Measurements from ENCODE around the gene TMEM11. TPM values are rescaled to one million over a fixed set of nuclear protein-coding genes. Genes with fewer than 3 reads are reported as not detected.

The TMEM11 gene
- total and polyA plus RNA-seq, 2 of the 8 experiments (the other 6 are each of a cell fraction or from before 2014, with no cell fraction given) = 33.3 to 90.4 TPM

DNA sequence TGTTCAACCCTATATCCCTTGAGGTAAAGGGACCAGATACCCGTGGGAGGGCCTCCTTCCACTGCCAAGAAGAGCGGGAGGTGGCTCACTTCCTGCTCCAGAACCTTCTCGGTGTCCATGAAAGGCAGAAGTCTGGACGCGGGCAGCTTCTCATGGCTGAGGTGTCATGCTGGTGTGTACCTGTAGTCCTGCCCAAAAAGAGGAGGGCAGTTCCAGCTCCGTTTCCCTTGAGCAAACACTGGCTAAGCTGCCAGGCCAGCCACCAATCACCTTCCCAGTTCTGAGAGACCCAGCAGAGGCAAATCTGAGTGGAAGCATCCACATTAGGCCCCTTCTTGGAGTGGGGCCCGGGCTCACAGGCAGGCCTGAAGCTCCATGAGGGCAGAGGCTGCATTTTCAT lies 5.6 kb downstream of the TMEM11 start (continued):
- TF ChIP-seq, protein P1, sequence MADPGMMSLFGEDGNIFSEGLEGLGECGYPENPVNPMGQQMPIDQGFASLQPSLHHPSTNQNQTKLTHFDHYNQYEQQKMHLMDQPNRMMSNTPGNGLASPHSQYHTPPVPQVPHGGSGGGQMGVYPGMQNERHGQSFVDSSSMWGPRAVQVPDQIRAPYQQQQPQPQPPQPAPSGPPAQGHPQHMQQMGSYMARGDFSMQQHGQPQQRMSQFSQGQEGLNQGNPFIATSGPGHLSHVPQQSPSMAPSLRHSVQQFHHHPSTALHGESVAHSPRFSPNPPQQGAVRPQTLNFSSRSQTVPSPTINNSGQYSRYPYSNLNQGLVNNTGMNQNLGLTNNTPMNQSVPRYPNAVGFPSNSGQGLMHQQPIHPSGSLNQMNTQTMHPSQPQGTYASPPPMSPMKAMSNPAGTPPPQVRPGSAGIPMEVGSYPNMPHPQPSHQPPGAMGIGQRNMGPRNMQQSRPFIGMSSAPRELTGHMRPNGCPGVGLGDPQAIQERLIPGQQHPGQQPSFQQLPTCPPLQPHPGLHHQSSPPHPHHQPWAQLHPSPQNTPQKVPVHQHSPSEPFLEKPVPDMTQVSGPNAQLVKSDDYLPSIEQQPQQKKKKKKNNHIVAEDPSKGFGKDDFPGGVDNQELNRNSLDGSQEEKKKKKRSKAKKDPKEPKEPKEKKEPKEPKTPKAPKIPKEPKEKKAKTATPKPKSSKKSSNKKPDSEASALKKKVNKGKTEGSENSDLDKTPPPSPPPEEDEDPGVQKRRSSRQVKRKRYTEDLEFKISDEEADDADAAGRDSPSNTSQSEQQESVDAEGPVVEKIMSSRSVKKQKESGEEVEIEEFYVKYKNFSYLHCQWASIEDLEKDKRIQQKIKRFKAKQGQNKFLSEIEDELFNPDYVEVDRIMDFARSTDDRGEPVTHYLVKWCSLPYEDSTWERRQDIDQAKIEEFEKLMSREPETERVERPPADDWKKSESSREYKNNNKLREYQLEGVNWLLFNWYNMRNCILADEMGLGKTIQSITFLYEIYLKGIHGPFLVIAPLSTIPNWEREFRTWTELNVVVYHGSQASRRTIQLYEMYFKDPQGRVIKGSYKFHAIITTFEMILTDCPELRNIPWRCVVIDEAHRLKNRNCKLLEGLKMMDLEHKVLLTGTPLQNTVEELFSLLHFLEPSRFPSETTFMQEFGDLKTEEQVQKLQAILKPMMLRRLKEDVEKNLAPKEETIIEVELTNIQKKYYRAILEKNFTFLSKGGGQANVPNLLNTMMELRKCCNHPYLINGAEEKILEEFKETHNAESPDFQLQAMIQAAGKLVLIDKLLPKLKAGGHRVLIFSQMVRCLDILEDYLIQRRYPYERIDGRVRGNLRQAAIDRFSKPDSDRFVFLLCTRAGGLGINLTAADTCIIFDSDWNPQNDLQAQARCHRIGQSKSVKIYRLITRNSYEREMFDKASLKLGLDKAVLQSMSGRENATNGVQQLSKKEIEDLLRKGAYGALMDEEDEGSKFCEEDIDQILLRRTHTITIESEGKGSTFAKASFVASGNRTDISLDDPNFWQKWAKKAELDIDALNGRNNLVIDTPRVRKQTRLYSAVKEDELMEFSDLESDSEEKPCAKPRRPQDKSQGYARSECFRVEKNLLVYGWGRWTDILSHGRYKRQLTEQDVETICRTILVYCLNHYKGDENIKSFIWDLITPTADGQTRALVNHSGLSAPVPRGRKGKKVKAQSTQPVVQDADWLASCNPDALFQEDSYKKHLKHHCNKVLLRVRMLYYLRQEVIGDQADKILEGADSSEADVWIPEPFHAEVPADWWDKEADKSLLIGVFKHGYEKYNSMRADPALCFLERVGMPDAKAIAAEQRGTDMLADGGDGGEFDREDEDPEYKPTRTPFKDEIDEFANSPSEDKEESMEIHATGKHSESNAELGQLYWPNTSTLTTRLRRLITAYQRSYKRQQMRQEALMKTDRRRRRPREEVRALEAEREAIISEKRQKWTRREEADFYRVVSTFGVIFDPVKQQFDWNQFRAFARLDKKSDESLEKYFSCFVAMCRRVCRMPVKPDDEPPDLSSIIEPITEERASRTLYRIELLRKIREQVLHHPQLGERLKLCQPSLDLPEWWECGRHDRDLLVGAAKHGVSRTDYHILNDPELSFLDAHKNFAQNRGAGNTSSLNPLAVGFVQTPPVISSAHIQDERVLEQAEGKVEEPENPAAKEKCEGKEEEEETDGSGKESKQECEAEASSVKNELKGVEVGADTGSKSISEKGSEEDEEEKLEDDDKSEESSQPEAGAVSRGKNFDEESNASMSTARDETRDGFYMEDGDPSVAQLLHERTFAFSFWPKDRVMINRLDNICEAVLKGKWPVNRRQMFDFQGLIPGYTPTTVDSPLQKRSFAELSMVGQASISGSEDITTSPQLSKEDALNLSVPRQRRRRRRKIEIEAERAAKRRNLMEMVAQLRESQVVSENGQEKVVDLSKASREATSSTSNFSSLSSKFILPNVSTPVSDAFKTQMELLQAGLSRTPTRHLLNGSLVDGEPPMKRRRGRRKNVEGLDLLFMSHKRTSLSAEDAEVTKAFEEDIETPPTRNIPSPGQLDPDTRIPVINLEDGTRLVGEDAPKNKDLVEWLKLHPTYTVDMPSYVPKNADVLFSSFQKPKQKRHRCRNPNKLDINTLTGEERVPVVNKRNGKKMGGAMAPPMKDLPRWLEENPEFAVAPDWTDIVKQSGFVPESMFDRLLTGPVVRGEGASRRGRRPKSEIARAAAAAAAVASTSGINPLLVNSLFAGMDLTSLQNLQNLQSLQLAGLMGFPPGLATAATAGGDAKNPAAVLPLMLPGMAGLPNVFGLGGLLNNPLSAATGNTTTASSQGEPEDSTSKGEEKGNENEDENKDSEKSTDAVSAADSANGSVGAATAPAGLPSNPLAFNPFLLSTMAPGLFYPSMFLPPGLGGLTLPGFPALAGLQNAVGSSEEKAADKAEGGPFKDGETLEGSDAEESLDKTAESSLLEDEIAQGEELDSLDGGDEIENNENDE (IDR thresholded peaks at IDR 0.05; ENCODE audit: insufficient replicate concordance, low read length) = no peak
- TF ChIP-seq TCF12 (IDR thresholded peaks at IDR 0.05; ENCODE audit: low read depth, low read length) (no peak), EZH2 (IDR thresholded peaks at IDR 0.05; ENCODE audit: low read depth, low read length, severe bottlenecking) (no peak), CHD2 (IDR thresholded peaks at IDR 0.05; ENCODE audit: low read length) (no peak), CBX5 (IDR thresholded peaks at IDR 0.05; ENCODE audit: low read depth, low read length) (no peak), TAF1 (IDR thresholded peaks at IDR 0.05; ENCODE audit: low read depth, low read length) (no peak), BCL11A (IDR thresholded peaks at IDR 0.05; ENCODE audit: low read depth in 2 of 2, low read length in 2 of 2) (no peak), ZNF274 (IDR thresholded peaks at IDR 0.05; ENCODE audit: borderline replicate concordance, extremely low read depth, low read length) (no peak), HDAC2 (IDR thresholded peaks at IDR 0.05; ENCODE audit: borderline replicate concordance in 1 of 2, low read depth in 2 of 2, low read length in 2 of 2) (no peak)
- TF ChIP-seq, protein P2, sequence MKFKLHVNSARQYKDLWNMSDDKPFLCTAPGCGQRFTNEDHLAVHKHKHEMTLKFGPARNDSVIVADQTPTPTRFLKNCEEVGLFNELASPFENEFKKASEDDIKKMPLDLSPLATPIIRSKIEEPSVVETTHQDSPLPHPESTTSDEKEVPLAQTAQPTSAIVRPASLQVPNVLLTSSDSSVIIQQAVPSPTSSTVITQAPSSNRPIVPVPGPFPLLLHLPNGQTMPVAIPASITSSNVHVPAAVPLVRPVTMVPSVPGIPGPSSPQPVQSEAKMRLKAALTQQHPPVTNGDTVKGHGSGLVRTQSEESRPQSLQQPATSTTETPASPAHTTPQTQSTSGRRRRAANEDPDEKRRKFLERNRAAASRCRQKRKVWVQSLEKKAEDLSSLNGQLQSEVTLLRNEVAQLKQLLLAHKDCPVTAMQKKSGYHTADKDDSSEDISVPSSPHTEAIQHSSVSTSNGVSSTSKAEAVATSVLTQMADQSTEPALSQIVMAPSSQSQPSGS (IDR thresholded peaks at IDR 0.05; ENCODE audit: low read length) = no peak

Data from H1 (cell line).